SK-N-SH (cell line): ENCODE measurements around the gene CD2. TPM values are rescaled to one million over a fixed set of nuclear protein-coding genes. Genes with fewer than 3 reads are reported as not detected.

Experiments
- CTCF ChIA-PET: fragments of 300-600, 350-600 bp; formaldehyde crosslinking; extraction: SDS; loops from one replicate; lab custom pipeline; 2021; lab: Yijun Ruan, JAX
- POLR2A ChIA-PET: fragments of 350-600 bp; sonication (Branson Sonifier 250); formaldehyde crosslinking; extraction: SDS; loops from one replicate; lab custom pipeline; 2020; ENCODE audit warnings: antibody characterized with exemption, inconsistent platforms; lab: Yijun Ruan, JAX
- DNase-seq: peaks from one replicate; pipeline ENCODE4 v3.0.0; 2012
- H2AFZ ChIP-seq: fragments of 200-600 bp; sonication (generic); 2 replicates; pipeline ENCODE4 v1.8.1; 2016; ENCODE audit warnings: antibody characterized with exemption, mild to moderate bottlenecking, low read depth
- H3F3A ChIP-seq: fragments of 200-600 bp; sonication (generic); replicated peaks from 2 replicates; pipeline ENCODE3; 2016; ENCODE audit warnings: antibody characterized with exemption, mild to moderate bottlenecking; ENCODE audit not compliant: insufficient read depth
- H3K27ac ChIP-seq, 2 experiments: fragments of 200-500 bp in 1 of 2; fragments of 200-600 bp in 1 of 2; sonication (Bioruptor generic) in 1 of 2; sonication (generic), shearing (Covaris generic) in 1 of 2; 2 replicates each; pipeline versions ENCODE4 v1.5.1 to v1.6.1; 2014 to 2016; ENCODE audit warnings: low read depth in 2 of 2, inconsistent platforms in 1 of 2, low read length in 1 of 2, mild to moderate bottlenecking in 1 of 2, mixed read lengths in 1 of 2
- H3K27me3 ChIP-seq: fragments of 200-600 bp; sonication (generic), shearing (Covaris generic); 2 replicates; pipeline ENCODE4 v1.6.1; 2016; ENCODE audit warnings: mixed run types; ENCODE audit not compliant: insufficient read depth
- H3K36me3 ChIP-seq, 2 experiments: fragments of 200-500 bp in 1 of 2; fragments of 200-600 bp in 1 of 2; sonication (Bioruptor generic) in 1 of 2; sonication (generic) in 1 of 2; replicated peaks in 1 of 2; 2 replicates each; pipeline versions ENCODE3 to v1.5.1; 2014 to 2016; ENCODE audit warnings: low read length in 1 of 2, mild to moderate bottlenecking in 1 of 2; ENCODE audit not compliant: insufficient read depth in 2 of 2, control insufficient read depth in 1 of 2
- H3K4me1 ChIP-seq, 2 experiments: fragments of 200-500 bp in 1 of 2; fragments of 200-600 bp in 1 of 2; sonication (Bioruptor generic) in 1 of 2; sonication (generic), shearing (Covaris generic) in 1 of 2; 2 replicates each; pipeline versions ENCODE4 v1.5.1 to v1.6.1; 2014 to 2016; ENCODE audit warnings: low read depth in 1 of 2, low read length in 1 of 2, mixed run types in 1 of 2; ENCODE audit not compliant: insufficient read depth in 2 of 2, control insufficient read depth in 1 of 2
- H3K4me2 ChIP-seq: fragments of 200-600 bp; sonication (generic), shearing (Covaris generic); 2 replicates; pipeline ENCODE4 v1.6.1; 2017; ENCODE audit warnings: mixed run types
- H3K4me3 ChIP-seq, 2 experiments: fragments of 200-500 bp in 1 of 2; fragments of 200-600 bp in 1 of 2; sonication (Bioruptor generic) in 1 of 2; sonication (generic), shearing (Covaris generic) in 1 of 2; 2 replicates each; pipeline versions ENCODE4 v1.5.1 to v1.8.1; 2014 to 2016; ENCODE audit warnings: low read depth in 2 of 2, inconsistent platforms in 1 of 2, low read length in 1 of 2, mild to moderate bottlenecking in 1 of 2, mixed read lengths in 1 of 2, moderate library complexity in 1 of 2
- H3K79me2 ChIP-seq: fragments of 200-600 bp; sonication (generic); 2 replicates; pipeline ENCODE4 v1.8.1; 2017; ENCODE audit warnings: mild to moderate bottlenecking; ENCODE audit not compliant: insufficient read depth
- H3K9ac ChIP-seq: fragments of 200-600 bp; sonication (generic); 2 replicates; pipeline ENCODE4 v1.6.1; 2017; ENCODE audit warnings: mixed run types
- H3K9me2 ChIP-seq: fragments of 200-600 bp; sonication (generic); 2 replicates; pipeline ENCODE4 v1.6.1; 2017; ENCODE audit warnings: mixed run types
- H3K9me3 ChIP-seq: fragments of 200-600 bp; sonication (generic); 2 replicates; pipeline ENCODE4 v1.6.1; 2017; ENCODE audit warnings: mixed run types, mild to moderate bottlenecking, moderate library complexity
- H4K20me1 ChIP-seq: fragments of 200-600 bp; sonication (generic); 2 replicates; pipeline ENCODE4 v1.6.1; 2017; ENCODE audit warnings: mild to moderate bottlenecking, mixed run types; ENCODE audit not compliant: insufficient read depth
- CHD2 ChIP-seq: fragments of 150-350 bp; IDR thresholded peaks from 2 replicates; pipeline ENCODE4 v1.6.1; 2018; ENCODE audit warnings: low read length; ENCODE audit not compliant: partially characterized antibody
- ELF1 ChIP-seq: IDR thresholded peaks from 2 replicates; pipeline ENCODE4 v1.4.0; 2012
- FOSL2 ChIP-seq: IDR thresholded peaks from 2 replicates; pipeline ENCODE4 v1.4.0; 2012; ENCODE audit warnings: low read depth, mild to moderate bottlenecking, moderate library complexity, borderline replicate concordance
- FOXJ3 ChIP-seq: sonication (generic); formaldehyde crosslinking; IDR thresholded peaks from 2 replicates; pipeline ENCODE4 v1.5.1; 2020; ENCODE audit warnings: mild to moderate bottlenecking, missing genetic modification reagents
- GATA2 ChIP-seq: sonication (generic); formaldehyde crosslinking; IDR thresholded peaks from 2 replicates; pipeline ENCODE4 v1.5.0; 2020; ENCODE audit warnings: mild to moderate bottlenecking, missing genetic modification reagents
- JUND ChIP-seq: IDR thresholded peaks from 2 replicates; pipeline ENCODE4 v1.4.0; 2012
- NRF1 ChIP-seq: IDR thresholded peaks from 2 replicates; pipeline ENCODE4 v1.6.1; 2012; ENCODE audit warnings: low read depth, mild to moderate bottlenecking, low read length
- PBX3 ChIP-seq: IDR thresholded peaks from 2 replicates; pipeline ENCODE4; 2012
- RAD21 ChIP-seq: IDR thresholded peaks from 2 replicates; pipeline ENCODE4 v1.6.1; 2012; ENCODE audit warnings: mild to moderate bottlenecking, low read length
- RCOR1 ChIP-seq: fragments of 150-350 bp; IDR thresholded peaks from 2 replicates; pipeline ENCODE4 v1.6.1; 2017; ENCODE audit warnings: antibody characterized with exemption, low read length
- RFX5 ChIP-seq: IDR thresholded peaks from 2 replicates; pipeline ENCODE4 v1.6.1; 2012; ENCODE audit warnings: mild to moderate bottlenecking, improper control_type of control experiment, low read length
- RXRA ChIP-seq: IDR thresholded peaks from 2 replicates; pipeline ENCODE4 v1.4.0; 2012; ENCODE audit warnings: low read depth, mild to moderate bottlenecking, borderline replicate concordance
- TAF1 ChIP-seq: IDR thresholded peaks from 2 replicates; pipeline ENCODE4 v1.6.1; 2012; ENCODE audit warnings: low read depth, mild to moderate bottlenecking, low read length, moderate library complexity, borderline replicate concordance
- TEAD4 ChIP-seq: IDR thresholded peaks from 2 replicates; pipeline ENCODE4 v1.4.0; 2012; ENCODE audit warnings: mild to moderate bottlenecking, borderline replicate concordance; ENCODE audit not compliant: insufficient read depth
- USF1 ChIP-seq: IDR thresholded peaks from 2 replicates; pipeline ENCODE4 v1.4.0; 2012; ENCODE audit warnings: low read depth, borderline replicate concordance
- USF2 ChIP-seq: fragments of 150-350 bp; IDR thresholded peaks from 2 replicates; pipeline ENCODE4 v1.6.1; 2017; ENCODE audit warnings: antibody characterized with exemption, low read length, low read depth, borderline replicate concordance
- ZBTB33 ChIP-seq: IDR thresholded peaks from 2 replicates; pipeline ENCODE4 v1.4.0; 2012; ENCODE audit warnings: low read depth, borderline replicate concordance
- WGBS: methylation state at CpG from one replicate; pipeline ENCODE4 v1.1.6; 2017; ENCODE audit warnings: low lambda C conversion rate; 5-methylcytosine and 5-hydroxymethylcytosine counted together
- polyA plus RNA-seq, 3 experiments: library from polyadenylated mRNA; depleted of rRNA; stranded (reverse); fragments of >200 nt; gene quantifications; 2 replicates each; pipeline ENCODE4 v1.2.3, GENCODE V29; 2012

CD2 gene
- polyA plus RNA-seq, 1 of the 3 experiments (the other 2 are of a cell fraction), result not detected

GRCh38 chr1:116731439-116731838 is 22.8 kb upstream of the CD2 start:
- POLR2A ChIA-PET, result no interaction called here
- no peak overlapping the region for H3K9ac ChIP-seq
- H3F3A ChIP-seq, result no peaks in the 10 kb centered on the region
- no peak for DNase-seq
- no peaks in the 10 kb centered on the region for H3K9me2 ChIP-seq
- CTCF ChIA-PET, result interaction anchor here (1.3 to 4.8 kb wide), 2 partner anchors 158 to 325 kb away, joined by 3 to 33 read pairs; no protein-coding TSS in a partner anchor
- no peak for TF ChIP-seq RAD21
- no peak overlapping the region for H3K27ac ChIP-seq
- H4K20me1 ChIP-seq, result no peaks in the 10 kb centered on the region
- no peak overlapping the region for H3K4me3 ChIP-seq
- no peak overlapping the region for H2AFZ ChIP-seq
- H3K4me2 ChIP-seq, result no peak overlapping the region
- no peaks in the 10 kb centered on the region for H3K36me3 ChIP-seq
- peaks cover 0 to 18% of the 10 kb centered on the region in 2 experiments; a peak in 2 of 4 replicates for H3K4me1 ChIP-seq
- H3K27me3 ChIP-seq, result no peaks in the 10 kb centered on the region; the same call in 1 of the 2 replicates
- no peaks in the 10 kb centered on the region for H3K9me3 ChIP-seq
- no peaks in the 10 kb centered on the region for H3K79me2 ChIP-seq

- ChIA-PET CTCF (interaction anchor here (0.6 to 4.8 kb wide), 7 partner anchors 8 to 323 kb away, joined by 3 to 33 read pairs (median 6); no protein-coding TSS in a partner anchor), POLR2A (no interaction called here)
- Histone ChIP-seq H3K27ac (peak overlapping the region in 1 of 2 experiments; percentile 84; a peak in 1 of 4 replicates), H4K20me1 (no peaks in the 10 kb centered on the region), H3K27me3 (no peaks in the 10 kb centered on the region), H2AFZ (no peak overlapping the region), H3K4me1 (peaks cover 0 to 17% of the 10 kb centered on the region in 2 experiments; a peak in 2 of 4 replicates), H3K9me2 (no peaks in the 10 kb centered on the region), H3K36me3 (no peaks in the 10 kb centered on the region), H3K4me2 (no peak overlapping the region), H3F3A (no peaks in the 10 kb centered on the region), H3K9ac (no peak overlapping the region), H3K9me3 (no peaks in the 10 kb centered on the region), H3K79me2 (no peaks in the 10 kb centered on the region), H3K4me3 (no peak overlapping the region)
- 67% methylated on average over 6 of the region's 6 CpGs for WGBS
- DNase-seq, result no peak
- no peak for TF ChIP-seq CHD2
- TF ChIP-seq RFX5, result no peak
- TF ChIP-seq FOXJ3 (CRISPR knock-in tag), result no peak
- no peak for TF ChIP-seq JUND
- TF ChIP-seq USF1, result no peak
- no peak for TF ChIP-seq RAD21
- no peak for TF ChIP-seq TEAD4
- no peak for TF ChIP-seq FOSL2
- no peak for TF ChIP-seq ZBTB33
- no peak for TF ChIP-seq NRF1
- no peak for TF ChIP-seq ELF1
- TF ChIP-seq USF2, result no peak
- no peak for TF ChIP-seq RXRA
- no peak for TF ChIP-seq RCOR1
- TF ChIP-seq GATA2 (CRISPR knock-in tag), result no peak
- TF ChIP-seq TAF1, result no peak
- TF ChIP-seq PBX3, result no peak
Measured at GRCh38 chr1:116732726-116733125, 21.5 kb upstream of the CD2 start.
